HEK293 (cell line): Measurements from ENCODE around the gene GOLGA1.

Experiments
- CTCF ChIA-PET: fragments of 350-600 bp; formaldehyde crosslinking; extraction: SDS; loops from one replicate; lab custom pipeline; 2021; ENCODE audit warnings: antibody characterized with exemption; lab: Yijun Ruan, JAX
- POLR2A ChIA-PET: fragments of 300-600 bp; formaldehyde crosslinking; extraction: SDS; loops from one replicate; lab custom pipeline; 2020; ENCODE audit warnings: antibody characterized with exemption, inconsistent platforms; lab: Yijun Ruan, JAX
- H3K27ac ChIP-seq: fragments of 200-500 bp; sonication (Bioruptor generic); 2 replicates; pipeline ENCODE4 v1.5.1; 2014; ENCODE audit warnings: low read depth, low read length, control low read depth, inconsistent platforms; ENCODE audit errors: extremely low read depth
- H3K36me3 ChIP-seq, 2 experiments: fragments of 200-500 bp in 1 of 2; sonication (Bioruptor generic) in 1 of 2; 1 replicate in 1 of 2; 2 replicates in 1 of 2; pipeline ENCODE4 v1.5.1; 2014 to 2017; ENCODE audit warnings: inconsistent platforms in 2 of 2, low read length in 2 of 2; ENCODE audit not compliant: control insufficient read depth in 2 of 2, insufficient read depth in 1 of 2
- H3K4me1 ChIP-seq: fragments of 200-500 bp; sonication (Bioruptor generic); 2 replicates; pipeline ENCODE4 v1.5.1; 2014; ENCODE audit warnings: mild to moderate bottlenecking, low read length, inconsistent platforms; ENCODE audit not compliant: control insufficient read depth, insufficient read depth
- H3K4me3 ChIP-seq: 2 replicates; pipeline ENCODE4 v1.5.1; 2011; ENCODE audit warnings: low read depth, mild to moderate bottlenecking, control low read depth, low read length, moderate library complexity
- H3K9me3 ChIP-seq: fragments of 200-500 bp; sonication (Bioruptor generic); 2 replicates; pipeline ENCODE4 v1.5.1; 2014; ENCODE audit warnings: low read depth, low read length, inconsistent platforms; ENCODE audit not compliant: control insufficient read depth, insufficient read depth
- GLIS1 ChIP-seq: fragments of 450-650 bp; formaldehyde crosslinking; IDR thresholded peaks from 2 replicates; pipeline ENCODE4 v1.5.1; 2016; ENCODE audit warnings: missing biosample characterization, missing genetic modification characterization
- KLF10 ChIP-seq: fragments of 450-650 bp; IDR thresholded peaks from 2 replicates; pipeline ENCODE4 v1.5.1; 2018; ENCODE audit warnings: missing biosample characterization, mild to moderate bottlenecking, missing genetic modification characterization
- KLF16 ChIP-seq: fragments of 450-650 bp; formaldehyde crosslinking; IDR thresholded peaks from 2 replicates; pipeline ENCODE4 v1.5.1; 2017; ENCODE audit warnings: missing biosample characterization, missing genetic modification characterization
- OSR2 ChIP-seq: fragments of 450-650 bp; formaldehyde crosslinking; IDR thresholded peaks from 2 replicates; pipeline ENCODE4 v1.5.1; 2016; ENCODE audit warnings: missing biosample characterization, missing genetic modification characterization
- RBAK ChIP-seq: fragments of 450-650 bp; formaldehyde crosslinking; IDR thresholded peaks from 2 replicates; pipeline ENCODE4 v1.5.1; 2016; ENCODE audit warnings: missing biosample characterization, missing genetic modification characterization
- ZBTB11 ChIP-seq: fragments of 450-650 bp; formaldehyde crosslinking; conservative IDR thresholded peaks from 2 replicates; pipeline ENCODE4 v1.5.1; 2016; ENCODE audit warnings: low read depth, missing biosample characterization, missing genetic modification characterization
- ZBTB8A ChIP-seq: fragments of 450-650 bp; formaldehyde crosslinking; IDR thresholded peaks from 2 replicates; pipeline ENCODE4 v1.5.1; 2016; ENCODE audit warnings: missing biosample characterization, missing genetic modification characterization
- ZNF114 ChIP-seq: fragments of 450-650 bp; formaldehyde crosslinking; IDR thresholded peaks from 2 replicates; pipeline ENCODE4 v1.5.0; 2017; ENCODE audit warnings: missing biosample characterization, missing genetic modification characterization
- ZNF157 ChIP-seq: fragments of 450-650 bp; formaldehyde crosslinking; IDR thresholded peaks from 2 replicates; pipeline ENCODE4 v1.5.1; 2016; ENCODE audit warnings: missing biosample characterization, missing genetic modification characterization
- ZNF19 ChIP-seq: fragments of 450-650 bp; formaldehyde crosslinking; IDR thresholded peaks from 2 replicates; pipeline ENCODE4; 2016; ENCODE audit warnings: missing biosample characterization, missing genetic modification characterization, low read depth
- ZNF2 ChIP-seq: fragments of 450-650 bp; formaldehyde crosslinking; IDR thresholded peaks from 2 replicates; pipeline ENCODE4 v1.5.1; 2016; ENCODE audit warnings: missing biosample characterization, missing genetic modification characterization
- ZNF37A ChIP-seq: fragments of 450-650 bp; IDR thresholded peaks from 2 replicates; pipeline ENCODE4 v1.5.1; 2018; ENCODE audit warnings: missing biosample characterization, missing genetic modification characterization
- ZNF394 ChIP-seq: fragments of 450-650 bp; formaldehyde crosslinking; IDR thresholded peaks from 2 replicates; pipeline ENCODE4 v1.5.1; 2016; ENCODE audit warnings: missing biosample characterization, missing genetic modification characterization, mild to moderate bottlenecking, moderate library complexity, borderline replicate concordance
- ZNF488 ChIP-seq: fragments of 450-650 bp; formaldehyde crosslinking; IDR thresholded peaks from 2 replicates; pipeline ENCODE4 v1.5.1; 2016; ENCODE audit warnings: missing biosample characterization, missing genetic modification characterization
- ZNF521 ChIP-seq: fragments of 450-650 bp; formaldehyde crosslinking; IDR thresholded peaks from 2 replicates; pipeline ENCODE4 v1.5.1; 2017; ENCODE audit warnings: missing biosample characterization, mild to moderate bottlenecking, missing genetic modification characterization
- ZNF585B ChIP-seq: fragments of 450-650 bp; formaldehyde crosslinking; IDR thresholded peaks from 2 replicates; pipeline ENCODE4 v1.5.1; 2016; ENCODE audit warnings: missing biosample characterization, missing genetic modification characterization
- ZNF600 ChIP-seq: fragments of 450-650 bp; formaldehyde crosslinking; IDR thresholded peaks from 2 replicates; pipeline ENCODE4 v1.5.1; 2016; ENCODE audit warnings: missing biosample characterization, missing genetic modification characterization
- ZNF639 ChIP-seq: fragments of 450-650 bp; formaldehyde crosslinking; IDR thresholded peaks from 2 replicates; pipeline ENCODE4 v1.5.1; 2016; ENCODE audit warnings: missing biosample characterization, missing genetic modification characterization
- ZNF707 ChIP-seq: fragments of 450-650 bp; formaldehyde crosslinking; IDR thresholded peaks from 2 replicates; pipeline ENCODE4 v1.5.1; 2016; ENCODE audit warnings: missing biosample characterization, missing genetic modification characterization
- ZNF747 ChIP-seq: fragments of 450-650 bp; formaldehyde crosslinking; IDR thresholded peaks from 2 replicates; pipeline ENCODE4 v1.5.1; 2016; ENCODE audit warnings: missing biosample characterization, missing genetic modification characterization
- ZSCAN23 ChIP-seq: fragments of 450-650 bp; formaldehyde crosslinking; IDR thresholded peaks from 2 replicates; pipeline ENCODE4 v1.5.1; 2016; ENCODE audit warnings: missing biosample characterization, missing genetic modification characterization
- ZXDB ChIP-seq: fragments of 450-650 bp; formaldehyde crosslinking; IDR thresholded peaks from 2 replicates; pipeline ENCODE4 v1.5.1; 2016; ENCODE audit warnings: missing biosample characterization, missing genetic modification characterization
- TF ChIP-seq, protein P1 (sequence below): fragments of 450-650 bp; formaldehyde crosslinking; IDR thresholded peaks from 2 replicates; pipeline ENCODE4 v1.5.1; 2016; ENCODE audit warnings: missing biosample characterization, missing genetic modification characterization
- TF ChIP-seq, protein P2 (sequence below): fragments of 450-650 bp; formaldehyde crosslinking; IDR thresholded peaks from 2 replicates; pipeline ENCODE4 v1.5.1; 2016; ENCODE audit warnings: missing biosample characterization, missing genetic modification characterization

The GOLGA1 gene, protein sequence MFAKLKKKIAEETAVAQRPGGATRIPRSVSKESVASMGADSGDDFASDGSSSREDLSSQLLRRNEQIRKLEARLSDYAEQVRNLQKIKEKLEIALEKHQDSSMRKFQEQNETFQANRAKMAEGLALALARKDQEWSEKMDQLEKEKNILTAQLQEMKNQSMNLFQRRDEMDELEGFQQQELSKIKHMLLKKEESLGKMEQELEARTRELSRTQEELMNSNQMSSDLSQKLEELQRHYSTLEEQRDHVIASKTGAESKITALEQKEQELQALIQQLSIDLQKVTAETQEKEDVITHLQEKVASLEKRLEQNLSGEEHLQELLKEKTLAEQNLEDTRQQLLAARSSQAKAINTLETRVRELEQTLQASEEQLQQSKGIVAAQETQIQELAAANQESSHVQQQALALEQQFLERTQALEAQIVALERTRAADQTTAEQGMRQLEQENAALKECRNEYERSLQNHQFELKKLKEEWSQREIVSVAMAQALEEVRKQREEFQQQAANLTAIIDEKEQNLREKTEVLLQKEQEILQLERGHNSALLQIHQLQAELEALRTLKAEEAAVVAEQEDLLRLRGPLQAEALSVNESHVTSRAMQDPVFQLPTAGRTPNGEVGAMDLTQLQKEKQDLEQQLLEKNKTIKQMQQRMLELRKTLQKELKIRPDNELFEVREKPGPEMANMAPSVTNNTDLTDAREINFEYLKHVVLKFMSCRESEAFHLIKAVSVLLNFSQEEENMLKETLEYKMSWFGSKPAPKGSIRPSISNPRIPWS

DNA sequence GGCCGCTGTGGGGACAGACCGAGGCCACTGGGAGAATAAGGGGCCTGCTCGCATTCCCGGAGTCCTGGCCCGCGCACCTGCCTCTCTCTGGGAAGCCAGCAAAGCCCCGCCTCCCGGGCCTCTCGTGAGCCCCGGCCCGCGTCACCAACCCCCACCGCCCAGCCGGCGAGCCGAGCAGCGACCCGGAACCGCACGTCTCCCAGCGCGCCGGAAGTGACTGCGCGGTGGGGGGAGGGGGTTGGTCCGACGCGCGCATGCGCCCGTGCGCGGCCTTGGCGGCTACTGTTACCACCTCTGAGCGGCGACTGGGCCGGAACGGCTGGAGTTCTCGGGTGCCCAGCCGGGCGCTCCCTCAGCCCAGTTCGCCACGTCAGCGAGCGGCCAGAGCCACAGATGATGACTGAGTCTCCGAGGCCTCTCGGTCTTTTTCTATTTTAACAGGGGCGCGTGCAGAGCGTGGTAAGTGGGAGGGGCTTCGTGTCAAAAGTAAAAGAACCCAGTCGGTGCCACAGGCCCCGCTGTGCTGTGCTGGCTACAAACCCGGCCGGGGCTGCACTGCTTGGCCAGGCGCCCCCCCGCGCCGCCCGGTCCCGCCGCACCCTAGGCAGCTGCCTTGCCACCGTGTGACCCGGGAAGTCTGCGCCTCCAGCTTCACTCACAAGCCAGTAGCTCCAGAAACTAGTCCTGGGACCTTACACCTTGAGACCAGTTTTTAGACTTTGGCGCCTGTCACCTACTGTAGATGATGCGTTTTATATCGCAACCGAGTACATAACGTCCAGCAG lies at the start of gene GOLGA1:
GOLGA1 (minus strand) TSS at position 190 of the 785 bp plus-strand sequence. CDS start 2,372 bp downstream, outside the sequence.
- POLR2A ChIA-PET: interaction anchor here (0.9 kb wide), 2 partner anchors 8 to 17 kb away, joined by 3 to 4 read pairs; no protein-coding TSS in a partner anchor
- Histone ChIP-seq H3K36me3 (peaks cover 5 to 15% of the 10 kb centered on the region in 2 experiments), H3K9me3 (no peaks in the 10 kb centered on the region), H3K27ac (peak within 1 kb of the TSS; percentile 77), H3K4me1 (0 out of 2 replicates have a peak, but pooled peaks cover 2% of the 10 kb centered on the region), H3K4me3 (peak within 1 kb of the TSS; percentile 90)
- CTCF ChIA-PET: no interaction called here
- TF ChIP-seq GLIS1 (tag by site-specific recombination): peak; percentile 85
- peak; percentile 62 for TF ChIP-seq OSR2 (tag by site-specific recombination)
- peak; percentile 54; the same call in 1 of the 2 replicates for TF ChIP-seq ZNF600
- TF ChIP-seq ZNF639 (tag by site-specific recombination): no peak
- no peak for TF ChIP-seq ZNF37A (tag by site-specific recombination)
- TF ChIP-seq, protein P1, sequence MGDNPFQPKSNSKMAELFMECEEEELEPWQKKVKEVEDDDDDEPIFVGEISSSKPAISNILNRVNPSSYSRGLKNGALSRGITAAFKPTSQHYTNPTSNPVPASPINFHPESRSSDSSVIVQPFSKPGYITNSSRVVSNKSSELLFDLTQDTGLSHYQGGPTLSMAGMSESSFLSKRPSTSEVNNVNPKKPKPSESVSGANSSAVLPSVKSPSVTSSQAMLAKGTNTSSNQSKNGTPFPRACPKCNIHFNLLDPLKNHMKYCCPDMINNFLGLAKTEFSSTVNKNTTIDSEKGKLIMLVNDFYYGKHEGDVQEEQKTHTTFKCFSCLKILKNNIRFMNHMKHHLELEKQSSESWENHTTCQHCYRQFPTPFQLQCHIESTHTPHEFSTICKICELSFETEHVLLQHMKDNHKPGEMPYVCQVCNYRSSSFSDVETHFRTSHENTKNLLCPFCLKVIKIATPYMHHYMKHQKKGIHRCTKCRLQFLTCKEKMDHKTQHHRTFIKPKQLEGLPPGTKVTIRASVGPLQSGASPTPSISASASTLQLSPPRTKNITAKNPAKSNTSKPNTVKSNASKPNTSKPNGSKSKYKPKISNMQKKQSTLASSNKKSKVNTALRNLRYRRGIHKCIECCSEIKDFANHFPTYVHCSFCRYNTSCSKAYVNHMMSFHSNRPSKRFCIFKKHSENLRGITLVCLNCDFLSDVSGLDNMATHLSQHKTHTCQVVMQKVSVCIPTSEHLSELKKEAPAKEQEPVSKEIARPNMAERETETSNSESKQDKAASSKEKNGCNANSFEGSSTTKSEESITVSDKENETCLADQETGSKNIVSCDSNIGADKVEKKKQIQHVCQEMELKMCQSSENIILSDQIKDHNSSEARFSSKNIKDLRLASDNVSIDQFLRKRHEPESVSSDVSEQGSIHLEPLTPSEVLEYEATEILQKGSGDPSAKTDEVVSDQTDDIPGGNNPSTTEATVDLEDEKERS (tag by site-specific recombination): no peak
- no peak; the same call in 1 of the 2 replicates for TF ChIP-seq ZNF2 (tag by site-specific recombination)
- TF ChIP-seq ZNF747: no peak
- TF ChIP-seq ZBTB8A (tag by site-specific recombination): peak; percentile 91
- TF ChIP-seq KLF16 (tag by site-specific recombination): 0 out of 2 replicates have a peak, but pooled peaks have one; percentile 25
- no peak for TF ChIP-seq ZNF19 (tag by site-specific recombination)
- peak; percentile 95 for TF ChIP-seq ZBTB11
- TF ChIP-seq ZXDB (tag by site-specific recombination): peak; percentile 43; the same call in 1 of the 2 replicates
- TF ChIP-seq ZNF114 (tag by site-specific recombination): no peak
- no peak for TF ChIP-seq ZNF157 (tag by site-specific recombination)
- 0 out of 2 replicates have a peak, but pooled peaks have one; percentile 34 for TF ChIP-seq KLF10 (tag by site-specific recombination)
- TF ChIP-seq ZNF521: no peak
- no peak for TF ChIP-seq ZSCAN23 (tag by site-specific recombination)
- no peak for TF ChIP-seq RBAK (tag by site-specific recombination)
- 0 out of 2 replicates have a peak, but pooled peaks have one; percentile 18 for TF ChIP-seq ZNF394 (tag by site-specific recombination)
- TF ChIP-seq, protein P2, sequence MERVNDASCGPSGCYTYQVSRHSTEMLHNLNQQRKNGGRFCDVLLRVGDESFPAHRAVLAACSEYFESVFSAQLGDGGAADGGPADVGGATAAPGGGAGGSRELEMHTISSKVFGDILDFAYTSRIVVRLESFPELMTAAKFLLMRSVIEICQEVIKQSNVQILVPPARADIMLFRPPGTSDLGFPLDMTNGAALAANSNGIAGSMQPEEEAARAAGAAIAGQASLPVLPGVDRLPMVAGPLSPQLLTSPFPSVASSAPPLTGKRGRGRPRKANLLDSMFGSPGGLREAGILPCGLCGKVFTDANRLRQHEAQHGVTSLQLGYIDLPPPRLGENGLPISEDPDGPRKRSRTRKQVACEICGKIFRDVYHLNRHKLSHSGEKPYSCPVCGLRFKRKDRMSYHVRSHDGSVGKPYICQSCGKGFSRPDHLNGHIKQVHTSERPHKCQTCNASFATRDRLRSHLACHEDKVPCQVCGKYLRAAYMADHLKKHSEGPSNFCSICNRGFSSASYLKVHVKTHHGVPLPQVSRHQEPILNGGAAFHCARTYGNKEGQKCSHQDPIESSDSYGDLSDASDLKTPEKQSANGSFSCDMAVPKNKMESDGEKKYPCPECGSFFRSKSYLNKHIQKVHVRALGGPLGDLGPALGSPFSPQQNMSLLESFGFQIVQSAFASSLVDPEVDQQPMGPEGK (tag by site-specific recombination): peak; percentile 74
- TF ChIP-seq ZNF707 (tag by site-specific recombination): no peak
- TF ChIP-seq ZNF585B (tag by site-specific recombination): no peak
- TF ChIP-seq ZNF488: no peak
